Astrocyte (in vitro differentiated cells and primary cell): ENCODE data around the gene ZNF692. TPM values are rescaled to one million over a fixed set of nuclear protein-coding genes. Genes with fewer than 3 reads are reported as not detected.
A peak's percentile ranks its signal among the peaks of the same experiment; 100 is the strongest.

ENCODE experiments used
- DNase-seq: peaks from one replicate; pipeline ENCODE4 v3.0.0-alpha.2; 2010; ENCODE audit warnings: low read depth
- FAIRE-seq: peaks from 2 replicates; lab custom pipeline; 2011; peaks lifted over from hg19 to GRCh38; lab: Jason Lieb, UNC
- H2AFZ ChIP-seq: 2 replicates; pipeline ENCODE4 v1.6.0; 2012; ENCODE audit warnings: low read depth, low read length, inconsistent platforms
- H3K27ac ChIP-seq: 2 replicates; pipeline ENCODE4 v1.5.1; 2011; ENCODE audit warnings: low read depth, low read length, inconsistent platforms
- H3K27me3 ChIP-seq: 2 replicates; pipeline ENCODE4 v1.6.0; 2011; ENCODE audit warnings: low read length, inconsistent platforms; ENCODE audit not compliant: insufficient read depth
- H3K36me3 ChIP-seq: 2 replicates; pipeline ENCODE4 v1.5.1; 2011; ENCODE audit warnings: low read length, inconsistent platforms; ENCODE audit not compliant: insufficient read depth
- H3K4me1 ChIP-seq: 2 replicates; pipeline ENCODE4 v1.5.1; 2011; ENCODE audit warnings: low read length, inconsistent platforms; ENCODE audit not compliant: insufficient read depth
- H3K4me2 ChIP-seq: 2 replicates; pipeline ENCODE4 v1.6.0; 2012; ENCODE audit warnings: low read length, inconsistent platforms
- H3K4me3 ChIP-seq: 2 replicates; pipeline ENCODE4 v1.5.1; 2011; ENCODE audit warnings: low read depth, mild to moderate bottlenecking, low read length, inconsistent platforms; ENCODE audit not compliant: insufficient read depth
- H3K79me2 ChIP-seq: 2 replicates; pipeline ENCODE4 v1.6.0; 2012; ENCODE audit warnings: mild to moderate bottlenecking, low read length, inconsistent platforms; ENCODE audit not compliant: insufficient read depth
- H3K9ac ChIP-seq: 2 replicates; pipeline ENCODE4 v1.6.0; 2012; ENCODE audit warnings: mild to moderate bottlenecking, low read length, inconsistent platforms
- H3K9me3 ChIP-seq: 2 replicates; pipeline ENCODE4 v1.5.1; 2012; ENCODE audit warnings: low read depth, mild to moderate bottlenecking, low read length, inconsistent platforms; ENCODE audit not compliant: insufficient read depth
- H4K20me1 ChIP-seq: 2 replicates; pipeline ENCODE4 v1.6.0; 2012; ENCODE audit warnings: low read length, inconsistent platforms; ENCODE audit not compliant: insufficient read depth
- H3K27ac Mint-ChIP-seq: one replicate; pipeline ENCODE4 v1.8.0; 2021; ENCODE audit warnings: mild to moderate bottlenecking, mixed read lengths; ENCODE audit not compliant: unreplicated experiment
- H3K27me3 Mint-ChIP-seq: one replicate; pipeline ENCODE4 v1.8.0; 2021; ENCODE audit warnings: low read depth, mixed read lengths; ENCODE audit not compliant: unreplicated experiment
- H3K36me3 Mint-ChIP-seq: one replicate; pipeline ENCODE4 v1.8.0; 2021; ENCODE audit warnings: low read depth, mixed read lengths; ENCODE audit not compliant: unreplicated experiment
- H3K4me1 Mint-ChIP-seq: one replicate; pipeline ENCODE4 v1.8.0; 2021; ENCODE audit warnings: low read depth, mixed read lengths; ENCODE audit not compliant: unreplicated experiment
- H3K4me3 Mint-ChIP-seq: one replicate; pipeline ENCODE4 v1.8.0; 2021; ENCODE audit warnings: mild to moderate bottlenecking, moderate library complexity, mixed read lengths; ENCODE audit not compliant: unreplicated experiment
- H3K9me3 Mint-ChIP-seq: one replicate; pipeline ENCODE4 v1.8.0; 2021; ENCODE audit warnings: mild to moderate bottlenecking, mixed read lengths; ENCODE audit not compliant: unreplicated experiment
- EZH2 ChIP-seq: IDR thresholded peaks from 2 replicates; pipeline ENCODE4 v1.6.1; 2012; ENCODE audit warnings: mild to moderate bottlenecking, low read length, inconsistent platforms; ENCODE audit not compliant: insufficient read depth
- total RNA-seq: library from RNA; stranded (reverse); gene quantifications from 2 replicates; pipeline ENCODE4 v1.2.1, GENCODE V29; 2021
- TF ChIP-seq, protein P1 (sequence below): IDR thresholded peaks from 2 replicates; pipeline ENCODE4 v1.5.1; 2011; ENCODE audit warnings: low read depth, mild to moderate bottlenecking, inconsistent platforms, low read length, moderate library complexity; ENCODE audit not compliant: insufficient read depth

Gene ZNF692
- total RNA-seq, 1 donor from 2014 or later: 41.4 TPM

DNA sequence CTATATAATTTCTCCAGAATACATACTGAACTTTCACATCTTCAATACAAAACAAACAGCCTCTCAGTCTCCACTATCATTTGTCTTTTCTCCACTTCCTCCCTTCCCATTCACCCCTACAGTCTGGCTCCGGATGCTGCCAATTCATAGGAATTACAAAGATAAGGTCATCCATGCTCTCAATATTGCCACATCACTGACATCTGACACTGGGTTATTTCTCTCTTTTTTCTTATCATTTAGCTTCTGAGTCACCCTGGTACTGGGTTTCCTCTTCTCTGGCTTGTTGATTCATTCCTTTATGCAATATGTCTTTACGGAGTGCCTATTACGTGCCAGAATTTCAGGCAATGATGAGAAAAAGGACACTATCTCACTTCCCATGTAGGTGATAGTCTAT is 30.0 kb downstream of the ZNF692 start:
- Histone ChIP-seq H3K27me3 (no peaks in the 10 kb centered on the region), H3K79me2 (peaks cover 19% of the 10 kb centered on the region), H2AFZ (no peak overlapping the region), H3K36me3 (peaks cover 7% of the 10 kb centered on the region), H3K9ac (no peak overlapping the region), H3K9me3 (no peaks in the 10 kb centered on the region), H3K4me1 (peaks cover 22% of the 10 kb centered on the region), H3K4me2 (no peak overlapping the region), H3K4me3 (no peak overlapping the region), H3K27ac (no peak overlapping the region), H4K20me1 (no peaks in the 10 kb centered on the region)
- Mint-ChIP-seq H3K4me1 (peaks cover 16% of the 10 kb centered on the region), H3K27me3 (no peaks in the 10 kb centered on the region), H3K4me3 (no peak overlapping the region), H3K27ac (no peak overlapping the region), H3K9me3 (peaks cover 4% of the 10 kb centered on the region), H3K36me3 (peaks cover 2% of the 10 kb centered on the region)
- FAIRE-seq (no peak), DNase-seq (peak; percentile 78)
- no peak for TF ChIP-seq EZH2
- TF ChIP-seq, protein P1, sequence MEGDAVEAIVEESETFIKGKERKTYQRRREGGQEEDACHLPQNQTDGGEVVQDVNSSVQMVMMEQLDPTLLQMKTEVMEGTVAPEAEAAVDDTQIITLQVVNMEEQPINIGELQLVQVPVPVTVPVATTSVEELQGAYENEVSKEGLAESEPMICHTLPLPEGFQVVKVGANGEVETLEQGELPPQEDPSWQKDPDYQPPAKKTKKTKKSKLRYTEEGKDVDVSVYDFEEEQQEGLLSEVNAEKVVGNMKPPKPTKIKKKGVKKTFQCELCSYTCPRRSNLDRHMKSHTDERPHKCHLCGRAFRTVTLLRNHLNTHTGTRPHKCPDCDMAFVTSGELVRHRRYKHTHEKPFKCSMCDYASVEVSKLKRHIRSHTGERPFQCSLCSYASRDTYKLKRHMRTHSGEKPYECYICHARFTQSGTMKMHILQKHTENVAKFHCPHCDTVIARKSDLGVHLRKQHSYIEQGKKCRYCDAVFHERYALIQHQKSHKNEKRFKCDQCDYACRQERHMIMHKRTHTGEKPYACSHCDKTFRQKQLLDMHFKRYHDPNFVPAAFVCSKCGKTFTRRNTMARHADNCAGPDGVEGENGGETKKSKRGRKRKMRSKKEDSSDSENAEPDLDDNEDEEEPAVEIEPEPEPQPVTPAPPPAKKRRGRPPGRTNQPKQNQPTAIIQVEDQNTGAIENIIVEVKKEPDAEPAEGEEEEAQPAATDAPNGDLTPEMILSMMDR: no peak

DNA sequence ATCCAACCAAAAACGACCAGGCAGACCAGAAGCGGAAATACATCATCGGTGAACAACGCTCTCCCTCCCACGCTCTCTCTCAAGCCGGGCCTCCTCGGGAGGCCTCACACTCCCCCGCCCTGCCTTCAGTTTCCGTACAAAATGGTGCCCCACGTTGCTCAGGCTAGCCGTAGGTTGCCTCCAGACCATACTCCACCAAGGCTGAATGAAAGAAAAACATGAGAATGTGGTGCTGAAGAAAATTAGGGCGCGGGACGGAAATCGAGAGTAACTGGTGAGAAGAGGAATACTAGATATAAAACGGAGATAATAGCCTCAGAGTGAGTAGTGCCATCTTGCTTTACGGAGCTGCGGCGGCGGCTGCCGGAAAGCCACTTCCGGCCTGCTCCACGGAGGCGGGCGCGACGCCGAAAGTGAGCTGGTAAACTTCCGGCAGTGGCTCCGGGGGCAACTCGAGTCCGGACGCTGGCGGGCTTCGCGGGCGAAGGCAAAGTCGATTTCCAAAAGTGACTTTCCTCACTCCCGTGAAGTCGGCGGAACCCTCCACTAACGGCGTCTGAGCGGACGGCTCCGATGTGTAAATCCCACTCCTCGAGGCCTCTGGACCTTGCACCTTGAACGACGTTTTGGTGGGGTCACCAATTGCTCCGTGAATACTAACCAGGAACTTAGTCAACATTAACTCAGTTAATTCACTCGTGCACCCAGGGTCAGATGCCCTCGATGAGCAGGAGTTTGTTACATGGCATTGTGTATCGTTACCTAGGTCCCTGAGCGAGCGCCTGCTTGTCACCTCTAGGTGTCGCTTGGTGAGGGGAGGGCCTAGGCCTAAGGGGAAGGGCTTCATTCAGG is 32.8 kb downstream of the ZNF692 start, which contains the start of gene SH3BP5L:
Gene SH3BP5L, minus strand, starts transcription at position 7 of the 852 bp plus-strand sequence. CDS start 980 bp downstream, outside the sequence.
- no peak for FAIRE-seq
- peak within 1 kb of the TSS; percentile 90 for H3K4me3 Mint-ChIP-seq

More for the DNA sequence above, 32.8 kb downstream of the ZNF692 start, which contains the start of gene SH3BP5L:
- Histone ChIP-seq H3K4me1 (peaks cover 43% of the 10 kb centered on the region), H3K4me3 (peak within 1 kb of the TSS; percentile 82), H3K27me3 (no peaks in the 10 kb centered on the region), H3K36me3 (peaks cover 10% of the 10 kb centered on the region), H4K20me1 (peaks cover 10% of the 10 kb centered on the region), H3K27ac (peak within 1 kb of the TSS; percentile 99), H3K9me3 (no peaks in the 10 kb centered on the region), H2AFZ (peak within 1 kb of the TSS; percentile 96), H3K4me2 (peak within 1 kb of the TSS; percentile 90), H3K9ac (peak within 1 kb of the TSS; percentile 99), H3K79me2 (peaks cover 43% of the 10 kb centered on the region)
- Mint-ChIP-seq H3K9me3 (peaks cover 2% of the 10 kb centered on the region), H3K4me1 (peaks cover 41% of the 10 kb centered on the region), H3K27ac (peak within 1 kb of the TSS; percentile 96), H3K36me3 (peaks cover 11% of the 10 kb centered on the region), H3K27me3 (no peaks in the 10 kb centered on the region)
- DNase-seq: peak; percentile 94
- TF ChIP-seq, protein P1: peak; percentile 64
- TF ChIP-seq EZH2: no peak
